Esophagus muscularis mucosa (tissue), 4 donors: Measurements from ENCODE around the gene TUBAL3. TPM values are rescaled to one million over a fixed set of nuclear protein-coding genes. Genes with fewer than 3 reads are reported as not detected.

ENCODE experiments used
- DNase-seq: peaks from one replicate; pipeline ENCODE4 v3.0.0-alpha.2; 2017; ENCODE audit errors: extremely low spot score
- H3K27ac ChIP-seq, 4 donors: fragments of 200-600 bp; sonication (generic); replicated peaks in 1 of 4; 1 replicate in 3 of 4; 2 replicates in 1 of 4; pipeline ENCODE4 v1.5.1; 2016 to 2019; ENCODE audit warnings: mild to moderate bottlenecking in 1 of 4
- H3K27me3 ChIP-seq, 4 donors: fragments of 200-600 bp; sonication (generic); one replicate each; pipeline versions ENCODE4 v1.5.1 to v1.6.0; 2016 to 2019
- H3K36me3 ChIP-seq, 4 donors: fragments of 200-600 bp; sonication (generic); one replicate each; pipeline ENCODE4 v1.5.1; 2016 to 2019
- H3K4me1 ChIP-seq, 4 donors: fragments of 200-600 bp; sonication (generic); one replicate each; pipeline ENCODE4 v1.5.1; 2016 to 2019
- H3K4me3 ChIP-seq, 4 donors: fragments of 200-600 bp; sonication (generic); 1 replicate in 2 of 4; 2 replicates in 2 of 4; pipeline ENCODE4 v1.5.1; 2016 to 2019; ENCODE audit warnings: mild to moderate bottlenecking in 4 of 4, moderate library complexity in 1 of 4
- H3K9me3 ChIP-seq, 4 donors: fragments of 200-600 bp; sonication (generic); 1 replicate in 3 of 4; 2 replicates in 1 of 4; pipeline ENCODE4 v1.5.1; 2016 to 2019
- CTCF ChIP-seq, 3 experiments: fragments of 200-600 bp in 2 of 3; fragments of 450-650 bp in 1 of 3; sonication (generic) in 2 of 3; IDR thresholded peaks; one replicate each; pipeline ENCODE4 v1.5.1; 2017 to 2019; ENCODE audit warnings: antibody characterized with exemption in 3 of 3, mild to moderate bottlenecking in 2 of 3, moderate library complexity in 1 of 3
- EP300 ChIP-seq: sonication (generic); formaldehyde crosslinking; IDR thresholded peaks from one replicate; pipeline ENCODE4 v1.6.1; 2017; ENCODE audit warnings: antibody characterized with exemption
- POLR2A ChIP-seq: fragments of 450-650 bp; IDR thresholded peaks from one replicate; pipeline ENCODE4 v1.6.1; 2017; ENCODE audit warnings: antibody characterized with exemption, moderate library complexity, mild to moderate bottlenecking, low read depth
- POLR2AphosphoS5 ChIP-seq, 2 donors: sonication (generic); formaldehyde crosslinking; IDR thresholded peaks; one replicate each; pipeline ENCODE4 v1.6.1; 2017; ENCODE audit warnings: antibody characterized with exemption in 2 of 2
- WGBS: methylation state at CpG from one replicate; pipeline ENCODE4 v1.1.5; 2018; 5-methylcytosine and 5-hydroxymethylcytosine counted together
- intact Hi-C: fragments of 100-400 bp; cut with DNase I; formaldehyde crosslinking; loops from one replicate; pipeline ENCODE4 v1.15.1; 2023
- total RNA-seq, 4 donors: library from RNA; depleted of rRNA; stranded (reverse); fragments of >200 nt; gene quantifications; one replicate each; pipeline versions ENCODE4 v1.1.0 to v1.2.1, GENCODE V29; 2016

The TUBAL3 gene
- total RNA-seq, 4 donors from 2014 or later = 0.34 to 0.66 (median 0.52) TPM; not detected in 1

GRCh38 chr10:5442065-5442989 lies 37.7 kb upstream of the TUBAL3 start:
- Histone ChIP-seq H3K4me3 (no peak overlapping the region), H3K27me3 (no peaks in the 10 kb centered on the region), H3K4me1 (peaks cover 6 to 34% (median 26%) of the 10 kb centered on the region in 4 donors), H3K27ac (no peak overlapping the region), H3K36me3 (no peaks in the 10 kb centered on the region), H3K9me3 (no peaks in the 10 kb centered on the region)
- no peak for DNase-seq
- intact Hi-C loops = no loop called here
- TF ChIP-seq CTCF (IDR thresholded peaks at IDR 0.05) (peak; percentile 73 to 82 (median 75)), EP300 (no peak)
- WGBS = 58% methylated on average over 9 of the region's 9 CpGs

GRCh38 chr10:5441106-5441505 lies 36.5 kb upstream of the TUBAL3 start:
- H3K4me3 ChIP-seq = no peak overlapping the region
- TF ChIP-seq POLR2AphosphoS5 (IDR thresholded peaks at IDR 0.05) (no peak), POLR2A (no peak), EP300 (no peak), CTCF (IDR thresholded peaks at IDR 0.05) (no peak)
- DNase-seq = no peak
- intact Hi-C loops = no loop called here
- H3K4me1 ChIP-seq = peaks cover 4 to 32% (median 24%) of the 10 kb centered on the region in 4 donors
- H3K27me3 ChIP-seq = no peaks in the 10 kb centered on the region
- WGBS = 92% methylated on average over 4 of the region's 4 CpGs
- no peaks in the 10 kb centered on the region for H3K36me3 ChIP-seq
- H3K9me3 ChIP-seq = no peaks in the 10 kb centered on the region
- H3K27ac ChIP-seq = no peak overlapping the region

- Histone ChIP-seq H3K9me3 (no peaks in the 10 kb centered on the region), H3K36me3 (no peaks in the 10 kb centered on the region), H3K4me1 (peaks cover 0 to 23% (median 16%) of the 10 kb centered on the region in 4 donors), H3K4me3 (no peak overlapping the region), H3K27me3 (no peaks in the 10 kb centered on the region), H3K27ac (no peak overlapping the region)
- WGBS = 94% methylated on average over 2 of the region's 2 CpGs
- DNase-seq = no peak
- TF ChIP-seq POLR2A = no peak
- TF ChIP-seq POLR2AphosphoS5 (IDR thresholded peaks at IDR 0.05) = no peak
- no peak for TF ChIP-seq CTCF (IDR thresholded peaks at IDR 0.05)
- TF ChIP-seq EP300 = no peak
- intact Hi-C loops = no loop called here
Measured at GRCh38 chr10:5440206-5440605, 35.6 kb upstream of the TUBAL3 start.

GRCh38 chr10:5435328-5435727 lies 30.7 kb upstream of the TUBAL3 start:
- H3K27me3 ChIP-seq = no peaks in the 10 kb centered on the region
- peaks cover 0 to 3% (median 0%) of the 10 kb centered on the region in 4 donors for H3K36me3 ChIP-seq
- 87% methylated on average over 3 of the region's 3 CpGs for WGBS
- TF ChIP-seq POLR2A = no peak
- no peak for TF ChIP-seq EP300
- TF ChIP-seq CTCF (IDR thresholded peaks at IDR 0.05) = no peak
- TF ChIP-seq POLR2AphosphoS5 (IDR thresholded peaks at IDR 0.05) = no peak
- no peaks in the 10 kb centered on the region for H3K9me3 ChIP-seq
- peaks cover 0 to 17% (median 8%) of the 10 kb centered on the region in 4 donors for H3K4me1 ChIP-seq
- intact Hi-C loops = no loop called here
- no peak overlapping the region for H3K27ac ChIP-seq
- no peak for DNase-seq
- no peak overlapping the region for H3K4me3 ChIP-seq
